Suprapubic skin (tissue), 4 donors: ENCODE results near the gene ANAPC13. TPM values are rescaled to one million over a fixed set of nuclear protein-coding genes. Genes with fewer than 3 reads are reported as not detected.

Experiments used
- DNase-seq, 2 donors: peaks; one replicate each; pipeline ENCODE4 v3.0.0-alpha.2; 2019; ENCODE audit warnings: low spot score in 2 of 2
- H3K27ac ChIP-seq: fragments of 200-600 bp; sonication (generic); one replicate; pipeline ENCODE4 v1.5.1; 2019
- H3K27me3 ChIP-seq: fragments of 200-600 bp; sonication (generic); one replicate; pipeline ENCODE4 v1.5.1; 2019
- H3K36me3 ChIP-seq: fragments of 200-600 bp; sonication (generic); one replicate; pipeline ENCODE4 v1.5.1; 2019
- H3K4me1 ChIP-seq: fragments of 200-600 bp; sonication (generic); one replicate; pipeline ENCODE4 v1.5.1; 2019
- H3K4me3 ChIP-seq: fragments of 200-600 bp; sonication (generic); one replicate; pipeline ENCODE4 v1.5.1; 2019; ENCODE audit warnings: mild to moderate bottlenecking
- H3K9me3 ChIP-seq: fragments of 200-600 bp; sonication (generic); one replicate; pipeline ENCODE4 v1.5.1; 2019
- EP300 ChIP-seq: sonication (generic); formaldehyde crosslinking; IDR thresholded peaks from one replicate; pipeline ENCODE4 v1.6.1; 2017; ENCODE audit warnings: antibody characterized with exemption
- POLR2A ChIP-seq, 2 donors: fragments of 450-650 bp; IDR thresholded peaks; one replicate each; pipeline ENCODE4 v1.6.1; 2017; ENCODE audit warnings: antibody characterized with exemption in 2 of 2, mild to moderate bottlenecking in 2 of 2, moderate library complexity in 2 of 2
- POLR2AphosphoS5 ChIP-seq, 3 donors: sonication (generic); formaldehyde crosslinking; IDR thresholded peaks; one replicate each; pipeline ENCODE4 v1.6.1; 2017; ENCODE audit warnings: antibody characterized with exemption in 3 of 3
- WGBS: methylation state at CpG from one replicate; pipeline ENCODE4 v1.1.5; 2018; 5-methylcytosine and 5-hydroxymethylcytosine counted together
- total RNA-seq, 4 donors: library from RNA; depleted of rRNA; stranded (reverse); fragments of >200 nt; gene quantifications; one replicate each; pipeline ENCODE4 v1.1.0, GENCODE V29; 2016
- TF ChIP-seq, protein P1 (sequence below), 2 donors: fragments of 200-600 bp in 1 of 2; fragments of 450-650 bp in 1 of 2; sonication (generic) in 1 of 2; IDR thresholded peaks; one replicate each; pipeline ENCODE4 v1.5.1; 2016 to 2019; ENCODE audit warnings: antibody characterized with exemption in 2 of 2, mild to moderate bottlenecking in 1 of 2, moderate library complexity in 1 of 2

The ANAPC13 gene
- total RNA-seq, 4 donors from 2014 or later: 20.8 to 51.2 (median 46.0) TPM

DNA sequence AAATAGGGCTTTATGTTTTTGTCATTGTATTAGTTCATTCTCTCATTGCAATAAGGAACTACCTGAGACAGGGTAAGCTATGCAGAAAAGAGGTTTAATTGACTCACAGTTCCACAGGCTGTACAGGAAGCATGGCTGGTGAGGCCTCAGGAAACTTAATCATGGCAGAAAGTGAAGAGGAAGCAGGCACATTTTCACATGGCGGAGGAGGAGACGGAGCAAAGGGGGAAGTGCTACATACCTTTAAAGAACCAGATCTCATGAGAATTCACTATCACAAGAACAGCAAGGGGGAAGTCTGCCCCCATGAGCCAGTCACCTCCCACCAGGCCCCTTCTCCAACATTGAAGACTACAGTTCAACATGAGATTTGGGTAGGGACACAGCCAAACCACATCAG, 25.7 kb upstream of the ANAPC13 start:
- Histone ChIP-seq H3K27me3 (no peaks in the 10 kb centered on the region), H3K9me3 (no peaks in the 10 kb centered on the region), H3K4me1 (no peaks in the 10 kb centered on the region), H3K27ac (no peak overlapping the region), H3K4me3 (no peak overlapping the region), H3K36me3 (peaks cover 13% of the 10 kb centered on the region)
- DNase-seq: no peak
- TF ChIP-seq POLR2AphosphoS5 (IDR thresholded peaks at IDR 0.05) (no peak), EP300 (no peak)
- WGBS: 89% methylated on average over 2 of the region's 2 CpGs

DNA sequence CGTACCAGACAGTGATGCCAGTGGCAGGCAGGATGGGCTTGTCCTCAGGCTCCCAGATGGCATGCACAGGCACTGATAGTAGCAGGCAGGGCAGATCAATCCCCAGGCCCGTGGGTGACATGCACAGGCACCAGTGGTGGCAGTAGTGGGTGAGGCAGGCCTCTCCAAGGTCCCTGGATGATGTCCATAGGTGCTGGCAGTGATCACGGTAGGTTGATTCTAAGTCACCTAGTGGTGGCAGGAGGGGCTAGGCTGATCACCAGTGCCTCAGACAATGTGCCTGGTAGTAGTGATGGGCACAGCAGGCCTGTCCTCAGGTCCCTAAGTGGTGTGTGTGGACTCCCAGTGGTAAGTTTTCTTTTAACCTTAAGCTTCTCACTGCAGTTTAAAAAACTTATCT, 19.7 kb upstream of the ANAPC13 start:
- 89% methylated on average over 2 of the region's 3 CpGs for WGBS
- Histone ChIP-seq H3K36me3 (peaks cover 13% of the 10 kb centered on the region), H3K4me3 (no peak overlapping the region), H3K9me3 (peaks cover 11% of the 10 kb centered on the region), H3K4me1 (no peaks in the 10 kb centered on the region), H3K27me3 (no peaks in the 10 kb centered on the region), H3K27ac (no peak overlapping the region)
- DNase-seq: no peak
- no peak for TF ChIP-seq EP300
- TF ChIP-seq, protein P1, sequence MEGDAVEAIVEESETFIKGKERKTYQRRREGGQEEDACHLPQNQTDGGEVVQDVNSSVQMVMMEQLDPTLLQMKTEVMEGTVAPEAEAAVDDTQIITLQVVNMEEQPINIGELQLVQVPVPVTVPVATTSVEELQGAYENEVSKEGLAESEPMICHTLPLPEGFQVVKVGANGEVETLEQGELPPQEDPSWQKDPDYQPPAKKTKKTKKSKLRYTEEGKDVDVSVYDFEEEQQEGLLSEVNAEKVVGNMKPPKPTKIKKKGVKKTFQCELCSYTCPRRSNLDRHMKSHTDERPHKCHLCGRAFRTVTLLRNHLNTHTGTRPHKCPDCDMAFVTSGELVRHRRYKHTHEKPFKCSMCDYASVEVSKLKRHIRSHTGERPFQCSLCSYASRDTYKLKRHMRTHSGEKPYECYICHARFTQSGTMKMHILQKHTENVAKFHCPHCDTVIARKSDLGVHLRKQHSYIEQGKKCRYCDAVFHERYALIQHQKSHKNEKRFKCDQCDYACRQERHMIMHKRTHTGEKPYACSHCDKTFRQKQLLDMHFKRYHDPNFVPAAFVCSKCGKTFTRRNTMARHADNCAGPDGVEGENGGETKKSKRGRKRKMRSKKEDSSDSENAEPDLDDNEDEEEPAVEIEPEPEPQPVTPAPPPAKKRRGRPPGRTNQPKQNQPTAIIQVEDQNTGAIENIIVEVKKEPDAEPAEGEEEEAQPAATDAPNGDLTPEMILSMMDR (IDR thresholded peaks at IDR 0.05): no peak
- TF ChIP-seq POLR2A (IDR thresholded peaks at IDR 0.05): no peak
- no peak for TF ChIP-seq POLR2AphosphoS5 (IDR thresholded peaks at IDR 0.05)

DNA sequence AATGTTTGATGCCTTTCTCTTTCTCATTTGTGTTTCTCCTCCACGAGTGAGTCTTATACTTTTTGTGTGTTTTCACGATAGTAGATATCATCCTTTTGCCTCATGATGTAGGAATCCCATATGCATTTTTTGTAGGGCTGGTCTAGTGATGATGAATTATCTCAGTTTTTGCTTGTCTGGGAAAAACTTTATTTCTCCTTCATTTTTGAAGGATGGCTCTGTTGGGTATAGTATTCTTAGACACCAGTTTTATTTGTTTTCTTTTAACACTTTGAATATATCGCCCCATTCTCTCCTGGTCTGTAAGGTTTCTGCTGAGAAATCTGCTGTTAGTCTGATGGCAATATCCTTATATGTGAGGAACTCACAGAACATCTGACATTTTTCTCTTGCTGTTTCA, 18.3 kb upstream of the ANAPC13 start:
- TF ChIP-seq POLR2AphosphoS5 (IDR thresholded peaks at IDR 0.05): no peak
- no peak for TF ChIP-seq POLR2A (IDR thresholded peaks at IDR 0.05)
- TF ChIP-seq, protein P1 (IDR thresholded peaks at IDR 0.05): no peak
- no peak for TF ChIP-seq EP300
- Histone ChIP-seq H3K36me3 (peaks cover 8% of the 10 kb centered on the region), H3K9me3 (peaks cover 11% of the 10 kb centered on the region), H3K27me3 (no peaks in the 10 kb centered on the region), H3K4me3 (no peak overlapping the region), H3K27ac (no peak overlapping the region), H3K4me1 (no peaks in the 10 kb centered on the region)
- 64% methylated on average over 3 of the region's 3 CpGs for WGBS
- no peak for DNase-seq

- Histone ChIP-seq H3K27ac (no peak overlapping the region), H3K4me3 (no peak overlapping the region), H3K27me3 (no peaks in the 10 kb centered on the region), H3K9me3 (peaks cover 11% of the 10 kb centered on the region), H3K36me3 (peaks cover 5% of the 10 kb centered on the region), H3K4me1 (no peaks in the 10 kb centered on the region)
- DNase-seq: no peak
- TF ChIP-seq POLR2AphosphoS5 (IDR thresholded peaks at IDR 0.05): no peak
- TF ChIP-seq, protein P1 (IDR thresholded peaks at IDR 0.05): no peak
- TF ChIP-seq POLR2A (IDR thresholded peaks at IDR 0.05): no peak
- TF ChIP-seq EP300: no peak
- 100% methylated on average over 1 of the region's 1 CpG for WGBS
Measured at GRCh38 chr3:134503266-134503665, 17.5 kb upstream of the ANAPC13 start.

DNA sequence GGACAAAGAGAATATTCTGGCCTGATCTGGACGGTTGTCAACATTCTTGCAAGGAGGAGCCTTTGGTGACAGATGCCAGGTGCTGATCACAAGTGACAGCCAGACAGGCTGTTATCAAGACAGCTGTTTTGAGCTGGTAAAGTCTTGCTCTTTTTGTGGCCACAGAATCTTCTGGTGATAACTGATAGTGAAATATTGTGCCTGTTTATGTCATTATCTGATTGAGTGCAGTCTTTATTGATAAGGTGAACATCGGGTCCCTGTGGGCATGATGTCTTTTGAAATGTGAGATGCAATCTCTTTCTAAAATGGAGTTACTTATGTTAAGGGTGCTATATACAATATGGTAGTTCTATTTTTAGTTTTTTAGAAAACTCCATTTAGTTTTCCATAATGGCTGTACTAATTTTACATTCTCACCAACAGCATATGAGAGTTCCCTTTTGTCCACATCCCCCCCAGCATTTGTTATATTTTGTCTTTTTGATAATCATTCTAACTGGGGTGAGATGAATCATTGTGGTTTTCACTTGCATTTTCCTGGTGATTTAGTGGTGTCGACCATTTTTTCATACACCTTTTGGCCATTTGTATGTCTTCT, 10.8 kb upstream of the ANAPC13 start:
- H3K4me3 ChIP-seq: no peak overlapping the region
- TF ChIP-seq POLR2A (IDR thresholded peaks at IDR 0.05) (no peak), EP300 (no peak), POLR2AphosphoS5 (IDR thresholded peaks at IDR 0.05) (no peak)
- TF ChIP-seq, protein P1 (IDR thresholded peaks at IDR 0.05): no peak
- WGBS: 76% methylated on average over 3 of the region's 3 CpGs
- H3K4me1 ChIP-seq: no peaks in the 10 kb centered on the region
- H3K36me3 ChIP-seq: peaks cover 13% of the 10 kb centered on the region
- H3K27ac ChIP-seq: no peak overlapping the region
- DNase-seq: no peak
- no peaks in the 10 kb centered on the region for H3K27me3 ChIP-seq
- H3K9me3 ChIP-seq: no peaks in the 10 kb centered on the region

DNA sequence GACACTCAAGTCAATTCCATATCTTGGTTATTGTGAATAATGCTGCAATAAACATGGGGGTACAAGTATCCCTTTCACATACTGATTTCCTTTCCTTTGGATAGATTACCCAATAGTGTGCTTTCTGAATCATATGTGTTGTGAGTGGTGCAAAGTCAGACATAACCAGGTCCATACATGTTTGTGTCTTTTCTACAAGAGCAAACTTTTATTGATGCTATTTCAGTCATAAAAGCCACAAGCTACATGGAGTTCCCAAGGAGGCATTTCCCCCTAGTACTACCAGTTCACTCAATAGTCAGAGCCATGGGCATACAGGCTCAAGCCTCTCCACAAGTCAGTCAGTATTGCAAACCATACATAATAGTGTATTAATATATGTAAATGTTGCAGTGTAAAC, 10.2 kb upstream of the ANAPC13 start:
- Histone ChIP-seq H3K9me3 (no peaks in the 10 kb centered on the region), H3K4me3 (no peak overlapping the region), H3K36me3 (peaks cover 13% of the 10 kb centered on the region), H3K27ac (no peak overlapping the region), H3K27me3 (no peaks in the 10 kb centered on the region), H3K4me1 (no peaks in the 10 kb centered on the region)
- TF ChIP-seq POLR2A (IDR thresholded peaks at IDR 0.05) (no peak), EP300 (no peak), POLR2AphosphoS5 (IDR thresholded peaks at IDR 0.05) (no peak)
- TF ChIP-seq, protein P1 (IDR thresholded peaks at IDR 0.05): no peak
- DNase-seq: no peak
